ENCODE data around the gene TTC7B.

The TTC7B gene

GRCh38 chr14:90740081-90740480 lies 76.1 kb downstream of the TTC7B start:
- H3K36me3 Mint-ChIP-seq (ENCODE audit: low read depth) = no peaks in the 10 kb centered on the region
- H3K4me3 Mint-ChIP-seq = no peak overlapping the region
- no peak overlapping the region for H3K27ac Mint-ChIP-seq
- H3K4me1 Mint-ChIP-seq (ENCODE audit: low read depth) = no peaks in the 10 kb centered on the region
- H3K9me3 Mint-ChIP-seq = no peaks in the 10 kb centered on the region
- no peak for DNase-seq
- H3K27me3 Mint-ChIP-seq = no peaks in the 10 kb centered on the region

GRCh38 chr14:90739318-90740068 lies 76.7 kb downstream of the TTC7B start:
- H3K27ac Mint-ChIP-seq = no peak overlapping the region
- H3K4me3 Mint-ChIP-seq = no peak overlapping the region
- no peaks in the 10 kb centered on the region for H3K27me3 Mint-ChIP-seq
- H3K36me3 Mint-ChIP-seq (ENCODE audit: low read depth) = no peaks in the 10 kb centered on the region
- DNase-seq = no peak
- H3K4me1 Mint-ChIP-seq (ENCODE audit: low read depth) = no peaks in the 10 kb centered on the region
- no peaks in the 10 kb centered on the region for H3K9me3 Mint-ChIP-seq

DNA sequence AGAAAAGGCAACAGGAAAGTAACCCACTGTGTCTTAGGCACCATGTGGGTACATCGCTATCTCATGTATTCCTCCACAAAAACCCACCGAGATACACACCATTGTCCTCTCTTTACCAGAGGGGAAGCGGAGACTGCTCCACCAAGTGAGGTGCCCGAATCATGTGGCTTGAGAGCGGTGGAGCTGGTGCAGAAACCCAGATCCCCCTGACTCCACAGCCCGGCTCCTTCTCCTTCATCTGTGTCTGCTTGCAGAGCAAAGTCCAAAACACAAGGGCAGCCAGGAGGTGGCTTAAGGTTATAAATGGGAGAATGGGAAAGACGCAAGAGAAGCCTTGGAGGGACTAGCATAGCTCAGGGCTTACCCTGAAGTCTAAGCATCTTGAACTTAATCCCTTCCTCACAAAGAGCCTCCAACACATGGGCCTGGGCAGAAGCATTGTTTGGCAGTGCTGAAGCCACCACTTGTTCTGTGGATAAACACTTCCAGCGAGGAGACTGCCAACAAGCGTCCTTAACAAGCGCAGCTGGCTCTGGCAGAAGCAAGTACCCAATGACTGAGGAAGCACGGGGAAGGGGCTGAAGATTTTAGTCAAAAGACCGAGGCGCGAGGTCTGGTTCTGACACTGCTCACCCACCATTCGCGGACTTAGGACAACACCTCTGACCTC lies 83.0 kb downstream of the TTC7B start:
- Mint-ChIP-seq H3K9me3 (no peaks in the 10 kb centered on the region), H3K4me1 (ENCODE audit: low read depth) (no peaks in the 10 kb centered on the region), H3K4me3 (no peak overlapping the region)

DNA sequence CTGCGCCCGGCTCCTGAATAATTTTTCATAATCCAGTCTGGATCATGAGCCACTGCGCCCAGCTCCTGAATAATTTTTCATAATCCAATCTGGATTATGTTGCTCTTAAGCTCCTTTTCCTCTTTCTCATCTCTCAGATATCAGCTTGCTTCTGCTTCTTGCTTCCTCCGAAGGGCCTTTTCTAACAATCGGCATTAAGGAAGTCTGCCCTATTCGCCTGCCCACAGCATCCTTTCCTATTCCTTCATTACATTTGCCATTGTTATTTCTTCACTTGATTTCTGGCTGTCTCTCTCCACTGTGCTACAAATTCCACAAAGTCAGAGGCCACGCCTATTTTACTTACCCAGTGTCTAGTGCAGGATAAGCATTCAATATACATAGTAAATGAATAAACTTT lies 83.5 kb downstream of the TTC7B start:
- no peak for DNase-seq
- H3K27ac Mint-ChIP-seq = no peak overlapping the region
- H3K4me1 Mint-ChIP-seq (ENCODE audit: low read depth) = no peaks in the 10 kb centered on the region
- no peaks in the 10 kb centered on the region for H3K36me3 Mint-ChIP-seq (ENCODE audit: low read depth)
- H3K4me3 Mint-ChIP-seq = no peak overlapping the region
- no peaks in the 10 kb centered on the region for H3K9me3 Mint-ChIP-seq
- no peaks in the 10 kb centered on the region for H3K27me3 Mint-ChIP-seq

More for the DNA sequence above, 83.0 kb downstream of the TTC7B start:
- Mint-ChIP-seq H3K27me3 (no peaks in the 10 kb centered on the region), H3K27ac (no peak overlapping the region), H3K36me3 (ENCODE audit: low read depth) (no peaks in the 10 kb centered on the region)
- no peak for DNase-seq

- H3K4me1 Mint-ChIP-seq (ENCODE audit: low read depth) = no peaks in the 10 kb centered on the region
- H3K4me3 Mint-ChIP-seq = no peak overlapping the region
- H3K27ac Mint-ChIP-seq = no peak overlapping the region
- no peaks in the 10 kb centered on the region for H3K9me3 Mint-ChIP-seq
- H3K27me3 Mint-ChIP-seq = no peaks in the 10 kb centered on the region
- DNase-seq = no peak
- no peaks in the 10 kb centered on the region for H3K36me3 Mint-ChIP-seq (ENCODE audit: low read depth)
Observed at GRCh38 chr14:90732139-90732538, 84.1 kb downstream of the TTC7B start.

DNA sequence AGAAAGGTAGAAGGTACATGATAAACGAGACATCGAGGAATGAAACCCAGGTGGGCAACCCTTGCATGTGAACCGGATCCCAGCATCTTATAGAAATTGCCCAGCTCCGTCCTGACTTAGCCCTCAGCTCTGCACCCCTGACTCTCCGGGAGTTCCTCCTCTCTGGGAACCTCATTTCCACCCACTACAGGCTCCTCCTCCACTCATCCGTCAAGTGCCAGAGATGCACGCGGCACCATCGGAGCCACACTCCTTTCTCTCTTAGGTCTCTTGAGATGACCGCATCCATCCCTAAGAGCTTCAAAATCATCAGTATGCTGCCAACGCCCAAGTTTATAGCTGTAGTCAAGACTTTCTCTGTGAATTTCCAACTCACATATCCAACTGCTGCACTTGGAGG lies 84.7 kb downstream of the TTC7B start:
- H3K4me1 Mint-ChIP-seq (ENCODE audit: low read depth) = no peaks in the 10 kb centered on the region
- H3K27me3 Mint-ChIP-seq = no peaks in the 10 kb centered on the region
- H3K4me3 Mint-ChIP-seq = no peak overlapping the region
- H3K36me3 Mint-ChIP-seq (ENCODE audit: low read depth) = no peaks in the 10 kb centered on the region
- H3K27ac Mint-ChIP-seq = no peak overlapping the region
- no peak for DNase-seq
- no peaks in the 10 kb centered on the region for H3K9me3 Mint-ChIP-seq

GRCh38 chr14:90730206-90730766 lies 85.9 kb downstream of the TTC7B start:
- H3K9me3 Mint-ChIP-seq = no peaks in the 10 kb centered on the region
- no peak overlapping the region for H3K4me3 Mint-ChIP-seq
- DNase-seq = no peak
- no peaks in the 10 kb centered on the region for H3K4me1 Mint-ChIP-seq (ENCODE audit: low read depth)
- no peak overlapping the region for H3K27ac Mint-ChIP-seq
- no peaks in the 10 kb centered on the region for H3K36me3 Mint-ChIP-seq (ENCODE audit: low read depth)
- H3K27me3 Mint-ChIP-seq = no peaks in the 10 kb centered on the region

DNA sequence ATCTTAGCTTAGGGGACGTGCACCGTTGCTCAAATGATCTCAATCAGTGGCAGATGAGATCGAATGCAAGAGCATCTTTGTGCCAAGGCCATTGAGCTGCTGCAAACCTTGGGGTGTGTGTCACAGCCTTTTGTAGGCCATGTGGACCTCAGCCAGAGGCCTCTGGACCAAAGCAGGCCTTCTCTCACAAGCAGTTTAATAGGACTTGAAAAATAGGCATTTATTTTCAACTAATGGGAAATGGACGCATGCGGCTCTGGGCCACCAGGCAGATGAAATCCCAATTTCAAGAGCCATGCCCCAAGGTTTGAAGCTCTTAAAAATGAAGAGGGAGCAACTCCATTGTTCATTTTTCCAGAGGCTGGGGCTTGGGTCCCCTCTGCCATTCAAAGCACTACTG lies 87.3 kb downstream of the TTC7B start:
- no peak overlapping the region for H3K4me3 Mint-ChIP-seq
- H3K9me3 Mint-ChIP-seq = no peaks in the 10 kb centered on the region
- H3K36me3 Mint-ChIP-seq (ENCODE audit: low read depth) = no peaks in the 10 kb centered on the region
- H3K27me3 Mint-ChIP-seq = no peaks in the 10 kb centered on the region
- no peaks in the 10 kb centered on the region for H3K4me1 Mint-ChIP-seq (ENCODE audit: low read depth)
- H3K27ac Mint-ChIP-seq = no peak overlapping the region
- no peak for DNase-seq

DNA sequence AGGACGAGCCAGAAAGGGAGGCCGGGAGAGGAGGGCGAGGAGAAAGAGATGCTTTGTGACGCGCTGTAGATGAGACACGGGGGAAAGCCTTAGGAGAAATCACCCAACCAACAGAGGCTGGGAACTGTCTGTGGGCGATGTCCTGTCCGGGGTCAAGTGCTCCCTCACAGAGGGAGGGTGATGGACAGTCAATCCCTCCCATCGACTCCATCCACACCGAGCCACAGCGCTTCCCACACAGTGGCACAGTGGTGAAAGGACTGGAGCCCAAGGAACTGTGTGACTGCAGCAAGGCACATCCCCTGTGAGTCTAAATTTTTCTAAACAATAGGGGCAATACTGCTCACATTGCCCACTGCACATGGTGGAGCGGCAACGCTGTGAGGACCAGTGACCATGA lies 89.1 kb downstream of the TTC7B start:
- no peak overlapping the region for H3K4me3 Mint-ChIP-seq
- no peaks in the 10 kb centered on the region for H3K36me3 Mint-ChIP-seq (ENCODE audit: low read depth)
- H3K9me3 Mint-ChIP-seq = no peaks in the 10 kb centered on the region
- H3K27ac Mint-ChIP-seq = no peak overlapping the region
- DNase-seq = no peak
- no peaks in the 10 kb centered on the region for H3K27me3 Mint-ChIP-seq
- H3K4me1 Mint-ChIP-seq (ENCODE audit: low read depth) = no peaks in the 10 kb centered on the region

- no peaks in the 10 kb centered on the region for H3K36me3 Mint-ChIP-seq (ENCODE audit: low read depth)
- no peak overlapping the region for H3K27ac Mint-ChIP-seq
- H3K4me1 Mint-ChIP-seq (ENCODE audit: low read depth) = no peaks in the 10 kb centered on the region
- no peaks in the 10 kb centered on the region for H3K27me3 Mint-ChIP-seq
- DNase-seq = no peak
- H3K9me3 Mint-ChIP-seq = no peaks in the 10 kb centered on the region
- H3K4me3 Mint-ChIP-seq = no peak overlapping the region
Observed at GRCh38 chr14:90726656-90727055, 89.6 kb downstream of the TTC7B start.

- Mint-ChIP-seq H3K36me3 (ENCODE audit: low read depth) (no peaks in the 10 kb centered on the region), H3K4me1 (ENCODE audit: low read depth) (no peaks in the 10 kb centered on the region), H3K27me3 (no peaks in the 10 kb centered on the region), H3K27ac (no peak overlapping the region), H3K4me3 (no peak overlapping the region), H3K9me3 (no peaks in the 10 kb centered on the region)
- DNase-seq = no peak
Observed at GRCh38 chr14:90724866-90725265, 91.4 kb downstream of the TTC7B start.

- Mint-ChIP-seq H3K27ac (no peak overlapping the region), H3K27me3 (no peaks in the 10 kb centered on the region), H3K36me3 (ENCODE audit: low read depth) (no peaks in the 10 kb centered on the region), H3K4me3 (no peak overlapping the region), H3K9me3 (no peaks in the 10 kb centered on the region), H3K4me1 (ENCODE audit: low read depth) (no peaks in the 10 kb centered on the region)
- no peak for DNase-seq
Observed at GRCh38 chr14:90722590-90722989, 93.6 kb downstream of the TTC7B start.

DNA sequence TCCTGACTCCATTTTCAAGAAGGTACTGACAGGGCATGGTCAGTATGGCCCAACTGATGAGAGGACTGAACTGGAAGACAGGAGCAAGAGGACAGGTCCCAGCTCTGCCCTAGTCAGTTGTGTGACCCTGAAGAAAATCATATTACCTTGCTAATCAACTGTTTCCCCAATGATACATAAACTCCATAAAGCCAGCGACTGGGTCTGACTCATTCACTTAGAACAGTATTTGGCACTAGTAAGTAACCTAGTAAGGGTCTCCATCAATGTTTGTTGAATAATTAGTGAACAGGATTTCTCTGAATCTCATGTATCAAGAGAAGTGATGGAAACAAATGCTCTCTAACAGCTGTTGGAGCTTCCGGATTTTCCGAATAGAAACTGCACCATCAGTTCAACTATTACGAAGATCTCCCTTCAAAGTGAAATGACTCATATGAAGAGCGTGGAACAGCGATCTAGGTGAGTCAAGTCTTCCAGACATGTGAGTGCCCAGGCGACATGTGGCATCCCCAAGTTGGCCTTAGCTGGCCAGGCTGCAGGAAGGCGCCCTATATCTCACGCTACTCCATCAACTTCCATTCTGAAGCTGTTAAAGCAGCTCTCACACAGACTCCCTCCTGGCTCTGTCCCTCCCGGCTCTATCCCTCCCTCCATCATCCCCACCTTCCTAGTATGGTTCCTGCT lies 94.5 kb downstream of the TTC7B start:
- Mint-ChIP-seq H3K27ac (no peak overlapping the region), H3K9me3 (no peaks in the 10 kb centered on the region), H3K4me1 (ENCODE audit: low read depth) (no peaks in the 10 kb centered on the region), H3K4me3 (no peak overlapping the region), H3K27me3 (no peaks in the 10 kb centered on the region), H3K36me3 (ENCODE audit: low read depth) (no peaks in the 10 kb centered on the region)
- no peak for DNase-seq

DNA sequence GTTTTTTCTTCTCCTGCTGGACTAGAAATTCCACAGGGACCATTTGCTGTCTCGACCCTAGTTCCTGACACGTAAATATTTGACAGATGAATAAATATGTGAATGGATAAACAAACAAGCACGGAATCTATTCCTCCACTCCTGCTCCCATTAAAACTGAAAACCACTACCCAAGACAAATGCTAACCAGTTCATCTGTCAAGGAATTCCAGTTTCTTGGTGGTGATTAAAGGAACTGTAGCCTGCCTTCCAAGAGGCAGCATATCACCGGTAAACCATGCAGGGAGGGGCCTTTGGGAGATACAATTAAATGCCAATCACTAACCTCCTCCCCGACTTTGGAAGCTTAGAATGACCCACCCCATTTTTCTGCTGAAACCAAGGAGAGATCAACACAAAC lies 95.4 kb downstream of the TTC7B start:
- Mint-ChIP-seq H3K4me3 (no peak overlapping the region), H3K9me3 (no peaks in the 10 kb centered on the region), H3K27ac (no peak overlapping the region), H3K4me1 (ENCODE audit: low read depth) (no peaks in the 10 kb centered on the region), H3K27me3 (no peaks in the 10 kb centered on the region), H3K36me3 (ENCODE audit: low read depth) (no peaks in the 10 kb centered on the region)
- DNase-seq = no peak

DNA sequence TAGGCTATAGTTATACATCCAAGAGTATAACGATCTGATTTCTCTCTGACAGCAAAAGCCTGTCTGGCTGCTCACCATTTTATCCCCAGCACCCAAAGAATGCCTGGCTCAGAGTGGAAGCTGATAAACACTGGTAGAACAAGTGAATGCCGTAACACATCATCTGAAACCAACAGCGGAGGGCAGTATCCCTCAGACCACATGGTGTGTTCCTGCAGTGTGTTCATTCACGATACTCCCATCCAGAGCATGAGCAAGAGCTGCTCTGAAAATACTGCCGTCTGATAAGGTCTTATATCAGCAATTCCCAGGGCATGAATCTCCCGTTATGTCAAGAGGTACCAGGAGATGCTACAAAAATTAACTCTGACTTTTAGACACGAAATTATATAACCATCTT lies 95.9 kb downstream of the TTC7B start:
- Mint-ChIP-seq H3K9me3 (no peaks in the 10 kb centered on the region), H3K36me3 (ENCODE audit: low read depth) (no peaks in the 10 kb centered on the region), H3K27me3 (no peaks in the 10 kb centered on the region), H3K4me3 (no peak overlapping the region), H3K4me1 (ENCODE audit: low read depth) (no peaks in the 10 kb centered on the region), H3K27ac (no peak overlapping the region)
- no peak for DNase-seq

All from activated T-cell treated with anti-CD3 and anti-CD28 coated beads, Interleukin-2, amount 50 U/mL, for 24 hours (primary cell).